Naive thymus-derived CD4-positive, alpha-beta T cell (primary cell): Measurements from ENCODE around the gene FURIN. TPM values are rescaled to one million over a fixed set of nuclear protein-coding genes. Genes with fewer than 3 reads are reported as not detected.
"Not testable (repeated sequence)": the region's sequence is repeated elsewhere in the genome, so short reads cannot be mapped to it uniquely, and the experiment has no call there.

ENCODE experiments used
- ATAC-seq: fragments of 150-1000 bp; cut with Tn5 transposase; 2 replicates; pipeline ENCODE4 v1.10.0; 2021; ENCODE audit warnings: mild to moderate bottlenecking, moderate library complexity
- CTCF ChIA-PET: fragments of 350-600 bp; sonication (Branson Sonifier 250); formaldehyde crosslinking; loops from one replicate; lab custom pipeline; 2021; ENCODE audit warnings: antibody characterized with exemption; lab: Charles Lee
- POLR2A ChIA-PET: fragments of 350-600 bp; sonication (Branson Sonifier 250); formaldehyde crosslinking; loops from one replicate; lab custom pipeline; 2021; ENCODE audit warnings: antibody characterized with exemption, inconsistent platforms; lab: Charles Lee
- DNase-seq, 9 donors: peaks; one replicate each; pipeline versions ENCODE4 v3.0.0 to v3.0.0-alpha.2; 2020 to 2022; ENCODE audit warnings: mixed read lengths in 1 of 9
- H3K27ac ChIP-seq: one replicate; pipeline ENCODE4 v1.7.0; 2013; ENCODE audit warnings: mild to moderate bottlenecking, low read depth, low read length, moderate library complexity
- H3K27me3 ChIP-seq, 2 donors: one replicate each; pipeline ENCODE4 v1.7.0; 2013; ENCODE audit warnings: low read length in 2 of 2, mild to moderate bottlenecking in 2 of 2, moderate library complexity in 2 of 2; ENCODE audit not compliant: control insufficient read depth in 2 of 2, insufficient read depth in 2 of 2
- H3K36me3 ChIP-seq, 3 experiments: 1 replicate in 2 of 3; 2 replicates in 1 of 3; pipeline ENCODE4 v1.7.0; 2013; ENCODE audit warnings: low read length in 3 of 3, mild to moderate bottlenecking in 3 of 3, moderate library complexity in 1 of 3; ENCODE audit not compliant: insufficient read depth in 3 of 3, control insufficient read depth in 2 of 3
- H3K4me1 ChIP-seq, 2 donors: one replicate each; pipeline ENCODE4 v1.7.0; 2013; ENCODE audit warnings: low read length in 2 of 2, mild to moderate bottlenecking in 2 of 2, moderate library complexity in 1 of 2; ENCODE audit not compliant: control insufficient read depth in 2 of 2, insufficient read depth in 2 of 2
- H3K4me3 ChIP-seq: 2 replicates; pipeline ENCODE4 v1.7.0; 2013; ENCODE audit warnings: mild to moderate bottlenecking, low read length
- H3K9me3 ChIP-seq, 3 experiments: 1 replicate in 2 of 3; 2 replicates in 1 of 3; pipeline ENCODE4 v1.7.0; 2013; ENCODE audit warnings: low read length in 3 of 3; ENCODE audit not compliant: control insufficient read depth in 2 of 3
- H3K27ac Mint-ChIP-seq, 9 donors: one replicate each; pipeline ENCODE4 v1.8.0; 2020 to 2022; ENCODE audit warnings: mixed read lengths in 9 of 9, mild to moderate bottlenecking in 8 of 9, moderate library complexity in 5 of 9, inconsistent platforms in 2 of 9
- H3K27me3 Mint-ChIP-seq, 5 donors: one replicate each; pipeline ENCODE4 v1.8.0; 2021 to 2022; ENCODE audit warnings: mixed read lengths in 5 of 5, mild to moderate bottlenecking in 1 of 5
- H3K36me3 Mint-ChIP-seq, 5 donors: one replicate each; pipeline ENCODE4 v1.8.0; 2020 to 2022; ENCODE audit warnings: mixed read lengths in 5 of 5, mild to moderate bottlenecking in 3 of 5, inconsistent platforms in 1 of 5
- H3K4me1 Mint-ChIP-seq, 7 donors: one replicate each; pipeline ENCODE4 v1.8.0; 2020 to 2022; ENCODE audit warnings: mixed read lengths in 7 of 7, mild to moderate bottlenecking in 3 of 7, inconsistent platforms in 1 of 7
- H3K4me3 Mint-ChIP-seq, 10 donors: one replicate each; pipeline ENCODE4 v1.8.0; 2020 to 2022; ENCODE audit warnings: mild to moderate bottlenecking in 10 of 10, mixed read lengths in 10 of 10, moderate library complexity in 6 of 10, inconsistent platforms in 2 of 10
- H3K9me3 Mint-ChIP-seq, 11 donors: one replicate each; pipeline ENCODE4 v1.8.0; 2020 to 2022; ENCODE audit warnings: mixed read lengths in 11 of 11, mild to moderate bottlenecking in 4 of 11, inconsistent platforms in 1 of 11, moderate library complexity in 1 of 11
- intact Hi-C, 2 donors: fragments of 100-400 bp; cut with micrococcal nuclease; formaldehyde crosslinking; loops; one replicate each; pipeline ENCODE4 v1.15.1; 2023
- polyA plus RNA-seq, 2 donors: library from polyadenylated mRNA; unstranded; fragments of 300-500 nt; fragmentation: Illumina TruSeq; gene quantifications; one replicate each; pipeline ENCODE4 v1.2.3, GENCODE V29; 2021
- total RNA-seq, 6 experiments: library from RNA in 5 of 6; stranded (reverse) in 5 of 6; gene quantifications; 1 replicate in 5 of 6; 2 replicates in 1 of 6; pipeline ENCODE4 v1.2.3 and lab custom pipeline; 2021 to 2026

The FURIN gene
- total and polyA plus RNA-seq, 7 experiments from 2014 or later, result 2.0 to 516 (median 35.0) TPM

- Mint-ChIP-seq H3K36me3 (peaks cover 0 to 15% (median 0%) of the 10 kb centered on the region in 5 donors), H3K27ac (peak overlapping the region in 1 of 9 donors; percentile 51), H3K4me1 (peaks cover 0 to 21% (median 12%) of the 10 kb centered on the region in 7 donors)
- ChIA-PET POLR2A (interaction anchor here (1.2 to 1.3 kb wide), 2 partner anchors 11 to 34 kb away, joined by 3 read pairs; no protein-coding TSS in a partner anchor), CTCF (interaction anchor here (0.8 to 1.2 kb wide), 2 partner anchors 12 to 35 kb away, joined by 4 read pairs; partner anchors contain the start of gene HDDC3)
- peak; percentile 63 for ATAC-seq
- DNase-seq, H3K4me1 ChIP-seq, H3K4me3 Mint-ChIP-seq, H3K36me3 ChIP-seq, H3K9me3 ChIP-seq, H3K27me3 Mint-ChIP-seq, H3K27ac ChIP-seq, intact Hi-C loops, H3K4me3 ChIP-seq, H3K9me3 Mint-ChIP-seq, H3K27me3 ChIP-seq: not testable (repeated sequence)
Observed at GRCh38 chr15:90897131-90897655, 28.8 kb downstream of the FURIN start.

- H3K27me3 Mint-ChIP-seq, result no peaks in the 10 kb centered on the region
- ChIA-PET CTCF (interaction anchor here (0.7 to 8.0 kb wide), 4 partner anchors 15 to 402 kb away, joined by 3 to 150 read pairs (median 10); partner anchors contain the start of genes HDDC3 and UNC45A), POLR2A (interaction anchor here (0.7 to 8.3 kb wide), 3 partner anchors 30 to 382 kb away, joined by 3 to 213 read pairs (median 3); partner anchors contain the start of genes HDDC3 and UNC45A)
- peak overlapping the region; percentile 85 to 96 (median 90) for H3K4me3 Mint-ChIP-seq
- Histone ChIP-seq H3K4me1 (peaks cover 12 to 17% of the 10 kb centered on the region in 2 donors), H3K4me3 (no peak overlapping the region), H3K9me3 (no peaks in the 10 kb centered on the region), H3K36me3 (peaks cover 0 to 15% (median 4%) of the 10 kb centered on the region in 3 experiments), H3K27ac (peak overlapping the region; percentile 72), H3K27me3 (no peaks in the 10 kb centered on the region)
- DNase-seq (no peak), ATAC-seq (no peak)
- H3K36me3 Mint-ChIP-seq, result peaks cover 9 to 15% (median 11%) of the 10 kb centered on the region in 5 donors
- peak overlapping the region; percentile 81 to 95 (median 90) for H3K27ac Mint-ChIP-seq
- H3K4me1 Mint-ChIP-seq, result peaks cover 11 to 40% (median 34%) of the 10 kb centered on the region in 7 donors
- intact Hi-C loops, result loop anchor here (1.0 to 5.0 kb wide), 5 partner anchors 33 to 549 kb away; partner anchors contain the start of genes BLM (in 1 of the 2), VPS33B (in 1 of the 2) and ZNF774 (in 1 of the 2)
- no peaks in the 10 kb centered on the region for H3K9me3 Mint-ChIP-seq
Observed at GRCh38 chr15:90901175-90902039, 33.0 kb downstream of the FURIN start.

- Mint-ChIP-seq H3K9me3 (no peaks in the 10 kb centered on the region), H3K27ac (peak overlapping the region; percentile 81 to 95 (median 90)), H3K4me3 (peak overlapping the region; percentile 85 to 96 (median 90)), H3K4me1 (peaks cover 11 to 37% (median 34%) of the 10 kb centered on the region in 7 donors), H3K36me3 (peaks cover 9 to 18% (median 11%) of the 10 kb centered on the region in 5 donors), H3K27me3 (no peaks in the 10 kb centered on the region)
- Histone ChIP-seq H3K27me3 (no peaks in the 10 kb centered on the region), H3K36me3 (peaks cover 0 to 23% (median 12%) of the 10 kb centered on the region in 3 experiments), H3K9me3 (no peaks in the 10 kb centered on the region), H3K4me3 (peak overlapping the region; percentile 82), H3K27ac (peak overlapping the region; percentile 72), H3K4me1 (peaks cover 12 to 17% of the 10 kb centered on the region in 2 donors)
- ATAC-seq (peak; percentile 84), DNase-seq (peak; percentile 60 to 81 (median 73))
- intact Hi-C loops, result loop anchor here (1.0 to 5.0 kb wide), 5 partner anchors 32 to 550 kb away; partner anchors contain the start of genes BLM (in 1 of the 2), VPS33B (in 1 of the 2) and ZNF774 (in 1 of the 2)
- CTCF ChIA-PET, result interaction anchor here (0.6 to 8.0 kb wide), 7 partner anchors 16 to 403 kb away, joined by 3 to 150 read pairs (median 5); partner anchors contain the start of genes HDDC3 and UNC45A
- POLR2A ChIA-PET, result interaction anchor here (0.7 to 8.3 kb wide), 5 partner anchors 19 to 383 kb away, joined by 3 to 213 read pairs (median 4); partner anchors contain the start of genes HDDC3, RCCD1 and UNC45A
Observed at GRCh38 chr15:90902040-90902839, 33.9 kb downstream of the FURIN start.

- ChIA-PET CTCF (interaction anchor here (0.6 to 8.0 kb wide), 9 partner anchors 7 to 356 kb away, joined by 3 to 150 read pairs (median 4); partner anchors contain the start of genes HDDC3 and UNC45A), POLR2A (interaction anchor here (0.8 to 8.3 kb wide), 5 partner anchors 19 to 255 kb away, joined by 3 to 213 read pairs (median 4); partner anchors contain the start of genes BLM, HDDC3, RCCD1 and UNC45A)
- H3K4me3 ChIP-seq, result peak within 1 kb of the TSS; percentile 82
- peak; percentile 46 to 85 (median 67) for DNase-seq
- Mint-ChIP-seq H3K9me3 (no peaks in the 10 kb centered on the region), H3K27me3 (no peaks in the 10 kb centered on the region), H3K36me3 (peaks cover 9 to 26% (median 20%) of the 10 kb centered on the region in 5 donors), H3K4me1 (peaks cover 11 to 37% (median 34%) of the 10 kb centered on the region in 7 donors), H3K27ac (peak within 1 kb of the TSS; percentile 82 to 95 (median 90)), H3K4me3 (peak within 1 kb of the TSS; percentile 85 to 96 (median 90))
- H3K36me3 ChIP-seq, result peaks cover 6 to 32% (median 17%) of the 10 kb centered on the region in 3 experiments
- peak; percentile 66 for ATAC-seq
- H3K9me3 ChIP-seq, result no peaks in the 10 kb centered on the region
- H3K27me3 ChIP-seq, result no peaks in the 10 kb centered on the region
- intact Hi-C loops, result loop anchor here (1.0 to 5.0 kb wide), 6 partner anchors 28 to 551 kb away; partner anchors contain the start of genes BLM (in 1 of the 2), VPS33B (in 1 of the 2) and ZNF774 (in 1 of the 2)
- H3K27ac ChIP-seq, result peak within 1 kb of the TSS; percentile 86
- H3K4me1 ChIP-seq, result peaks cover 12 to 17% of the 10 kb centered on the region in 2 donors
Observed at GRCh38 chr15:90902840-90903732, 34.7 kb downstream of the FURIN start, which contains the start of gene MAN2A2. TSS of gene MAN2A2 (plus strand) at chr15:90903302. CDS start at chr15:90904208, 906 bp downstream.
